ENCODE data around the gene SLC7A4.
"Not testable (repeated sequence)": the region's sequence is repeated elsewhere in the genome, so short reads cannot be mapped to it uniquely, and the experiment has no call there.

SLC7A4 gene

DNA sequence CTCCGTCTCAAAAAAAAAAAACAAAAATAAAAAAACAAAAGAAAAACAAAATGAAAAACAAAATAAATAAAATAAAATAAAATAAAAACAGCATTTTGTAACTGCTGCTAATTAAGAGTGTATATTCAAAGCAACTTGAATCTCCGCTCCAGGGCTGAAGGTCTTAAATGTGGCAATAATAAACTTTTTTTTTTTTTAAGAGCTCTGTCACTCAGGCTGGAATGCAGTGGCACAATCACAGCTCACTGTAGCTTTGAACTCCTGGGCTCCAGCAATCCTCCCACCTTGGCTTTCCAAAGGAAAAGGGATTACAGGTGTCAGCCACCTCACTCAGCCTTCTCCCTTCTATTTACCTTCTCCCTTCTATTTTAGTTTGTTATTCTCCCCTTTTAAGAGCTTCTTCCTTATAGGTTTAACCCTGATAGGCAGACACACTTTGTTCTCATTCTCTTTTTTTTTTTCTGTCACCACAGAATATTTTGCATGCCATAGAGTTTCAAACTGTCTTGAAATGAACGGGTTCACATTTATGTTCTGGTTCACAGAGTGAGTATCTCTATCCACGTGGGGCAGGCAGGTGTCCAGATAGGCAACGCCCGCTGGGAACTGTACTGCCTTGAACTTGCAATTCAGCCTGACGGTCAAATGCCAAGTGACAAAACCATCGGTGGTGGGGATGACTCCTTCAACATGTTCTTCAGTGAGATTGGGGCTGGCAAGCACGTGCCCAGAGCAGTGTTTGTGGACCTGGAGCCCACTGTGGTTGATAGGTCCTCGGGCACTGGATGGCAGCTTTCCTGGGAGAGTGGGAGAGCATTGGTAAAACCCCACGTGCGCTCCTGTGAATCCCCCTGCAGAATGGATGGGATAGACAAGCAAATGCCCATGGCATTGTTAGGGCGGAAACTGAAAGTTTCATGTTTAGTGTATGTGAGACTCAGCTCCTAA, 32.8 kb upstream of the SLC7A4 start:
- TF ChIP-seq, protein P1, sequence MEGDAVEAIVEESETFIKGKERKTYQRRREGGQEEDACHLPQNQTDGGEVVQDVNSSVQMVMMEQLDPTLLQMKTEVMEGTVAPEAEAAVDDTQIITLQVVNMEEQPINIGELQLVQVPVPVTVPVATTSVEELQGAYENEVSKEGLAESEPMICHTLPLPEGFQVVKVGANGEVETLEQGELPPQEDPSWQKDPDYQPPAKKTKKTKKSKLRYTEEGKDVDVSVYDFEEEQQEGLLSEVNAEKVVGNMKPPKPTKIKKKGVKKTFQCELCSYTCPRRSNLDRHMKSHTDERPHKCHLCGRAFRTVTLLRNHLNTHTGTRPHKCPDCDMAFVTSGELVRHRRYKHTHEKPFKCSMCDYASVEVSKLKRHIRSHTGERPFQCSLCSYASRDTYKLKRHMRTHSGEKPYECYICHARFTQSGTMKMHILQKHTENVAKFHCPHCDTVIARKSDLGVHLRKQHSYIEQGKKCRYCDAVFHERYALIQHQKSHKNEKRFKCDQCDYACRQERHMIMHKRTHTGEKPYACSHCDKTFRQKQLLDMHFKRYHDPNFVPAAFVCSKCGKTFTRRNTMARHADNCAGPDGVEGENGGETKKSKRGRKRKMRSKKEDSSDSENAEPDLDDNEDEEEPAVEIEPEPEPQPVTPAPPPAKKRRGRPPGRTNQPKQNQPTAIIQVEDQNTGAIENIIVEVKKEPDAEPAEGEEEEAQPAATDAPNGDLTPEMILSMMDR (IDR thresholded peaks at IDR 0.05; ENCODE audit: extremely low read depth, insufficient read depth, missing control alignments), result no peak
- no peak for DNase-seq (ENCODE audit: low spot score)
- in situ Hi-C loops (cut with MboI; ENCODE audit: low pct_unique_long_range_greater_than_20kb, low sequenced_read_pairs, unreplicated experiment), result no loop called here

DNA sequence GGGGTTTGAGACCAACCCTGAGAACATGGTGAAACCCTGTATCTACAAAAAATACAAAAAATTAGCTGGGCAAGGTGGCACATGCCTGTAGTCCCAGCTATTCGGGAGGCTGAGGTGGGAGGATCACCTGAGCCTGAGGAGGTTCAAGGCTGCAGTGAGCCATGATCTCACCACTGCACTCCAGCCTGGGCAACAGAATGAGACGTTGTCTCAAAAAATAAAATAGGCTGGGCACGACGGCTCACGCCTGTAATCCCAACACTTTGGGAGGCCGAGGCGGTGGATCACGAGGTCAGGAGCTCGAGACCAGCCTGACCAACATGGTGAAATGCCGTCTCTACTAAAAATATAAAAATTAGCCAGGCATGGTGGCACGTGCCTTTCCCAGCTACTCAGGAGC, 32.1 kb upstream of the SLC7A4 start:
- DNase-seq (ENCODE audit: low spot score), result not testable (repeated sequence)

DNA sequence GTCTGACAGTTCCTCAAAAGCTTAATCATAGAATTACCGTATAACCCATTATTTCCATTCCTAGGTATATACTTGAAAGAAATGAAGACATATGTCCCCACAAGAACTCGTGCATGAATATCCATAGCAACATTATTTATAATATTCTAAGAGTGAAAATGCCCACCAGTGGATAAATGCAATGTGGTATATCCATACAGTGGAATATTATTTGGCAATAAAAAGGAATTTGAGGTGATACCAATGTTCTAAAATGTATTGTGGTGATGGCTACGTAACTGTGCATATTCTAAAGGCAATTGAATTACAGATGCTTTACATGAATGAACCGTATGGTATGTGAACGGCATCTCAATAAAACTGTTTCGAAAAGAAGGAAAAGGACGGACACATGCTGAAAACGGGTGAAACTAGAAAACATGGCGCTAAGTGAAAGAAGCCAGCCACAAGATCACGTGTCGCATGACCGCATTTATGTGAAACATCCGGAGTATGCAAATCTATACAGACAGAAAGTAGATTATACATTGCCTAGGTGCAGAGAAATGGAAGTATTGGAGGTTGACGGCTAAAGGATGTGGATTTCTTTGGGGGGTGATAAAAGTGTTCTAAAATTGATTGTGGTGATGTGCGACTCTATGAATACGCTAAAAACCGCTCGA, 29.4 kb upstream of the SLC7A4 start:
- DNase-seq (ENCODE audit: low spot score); in situ Hi-C loops (cut with MboI; ENCODE audit: low pct_unique_long_range_greater_than_20kb, low sequenced_read_pairs, unreplicated experiment): not testable (repeated sequence)

More for the DNA sequence above, 32.1 kb upstream of the SLC7A4 start:
- in situ Hi-C loops (cut with MboI; ENCODE audit: low pct_unique_long_range_greater_than_20kb, low sequenced_read_pairs, unreplicated experiment), result not testable (repeated sequence)

DNA sequence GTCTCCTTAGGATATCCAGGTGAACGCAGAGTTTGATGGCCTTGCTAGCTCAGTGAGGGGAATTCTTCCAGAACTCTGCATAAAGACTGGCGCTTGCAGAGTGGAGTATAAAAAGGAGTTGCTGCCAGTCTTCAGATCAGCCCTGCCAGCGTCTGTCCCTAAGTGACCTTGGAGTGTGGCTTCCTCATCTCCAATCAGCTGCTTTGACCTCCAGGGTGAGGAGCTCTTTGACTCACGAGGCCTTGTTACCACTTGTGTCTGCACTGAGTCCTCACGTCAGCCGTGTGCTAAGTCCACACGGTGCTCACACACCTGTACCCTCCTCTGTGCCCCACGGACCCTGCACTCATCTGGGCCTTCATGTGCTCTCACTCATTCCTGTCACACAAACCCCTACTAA, 28.0 kb upstream of the SLC7A4 start:
- in situ Hi-C loops (cut with MboI; ENCODE audit: low pct_unique_long_range_greater_than_20kb, low sequenced_read_pairs, unreplicated experiment); DNase-seq (ENCODE audit: low spot score): not testable (repeated sequence)

DNA sequence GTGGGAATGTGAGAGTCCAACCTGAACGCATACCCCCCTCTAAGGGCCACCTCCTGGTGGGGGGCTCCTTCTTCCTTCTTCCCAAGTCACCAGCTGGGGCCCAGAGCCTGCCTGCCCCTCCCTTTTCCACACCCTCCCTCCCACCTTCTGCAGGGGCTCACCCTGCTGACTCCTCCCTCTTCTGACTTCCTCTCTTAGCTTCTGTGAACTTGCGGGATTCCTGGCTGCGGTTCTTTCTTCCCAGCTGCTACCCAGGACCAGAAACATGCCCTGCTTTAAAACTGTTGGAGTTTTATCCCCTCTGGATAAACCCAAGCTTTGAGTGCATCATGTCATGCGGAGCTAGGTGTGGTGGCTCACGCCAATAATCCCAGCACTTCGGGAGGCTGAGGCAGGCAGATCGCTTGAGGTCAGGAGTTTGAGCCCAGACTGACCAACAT, 23.5 kb upstream of the SLC7A4 start:
- in situ Hi-C loops (cut with MboI; ENCODE audit: low pct_unique_long_range_greater_than_20kb, low sequenced_read_pairs, unreplicated experiment), result no loop called here
- no peak for DNase-seq (ENCODE audit: low spot score)
- TF ChIP-seq, protein P1 (IDR thresholded peaks at IDR 0.05; ENCODE audit: extremely low read depth, insufficient read depth, missing control alignments), result no peak

DNA sequence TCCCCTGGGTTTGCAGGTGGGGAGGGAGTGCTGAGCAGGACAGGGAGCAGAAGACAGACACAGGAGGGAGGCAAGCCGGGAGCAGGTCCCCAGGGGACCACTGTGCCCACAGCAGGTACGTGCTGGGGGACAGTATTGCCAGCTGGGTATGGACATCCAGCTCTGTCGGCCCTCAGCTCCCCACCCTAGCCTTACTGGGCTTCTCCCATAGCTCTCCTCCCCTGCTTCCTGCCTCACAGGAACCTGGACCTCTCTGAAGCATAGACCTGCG, 23.1 kb upstream of the SLC7A4 start:
- no peak for DNase-seq (ENCODE audit: low spot score)

DNA sequence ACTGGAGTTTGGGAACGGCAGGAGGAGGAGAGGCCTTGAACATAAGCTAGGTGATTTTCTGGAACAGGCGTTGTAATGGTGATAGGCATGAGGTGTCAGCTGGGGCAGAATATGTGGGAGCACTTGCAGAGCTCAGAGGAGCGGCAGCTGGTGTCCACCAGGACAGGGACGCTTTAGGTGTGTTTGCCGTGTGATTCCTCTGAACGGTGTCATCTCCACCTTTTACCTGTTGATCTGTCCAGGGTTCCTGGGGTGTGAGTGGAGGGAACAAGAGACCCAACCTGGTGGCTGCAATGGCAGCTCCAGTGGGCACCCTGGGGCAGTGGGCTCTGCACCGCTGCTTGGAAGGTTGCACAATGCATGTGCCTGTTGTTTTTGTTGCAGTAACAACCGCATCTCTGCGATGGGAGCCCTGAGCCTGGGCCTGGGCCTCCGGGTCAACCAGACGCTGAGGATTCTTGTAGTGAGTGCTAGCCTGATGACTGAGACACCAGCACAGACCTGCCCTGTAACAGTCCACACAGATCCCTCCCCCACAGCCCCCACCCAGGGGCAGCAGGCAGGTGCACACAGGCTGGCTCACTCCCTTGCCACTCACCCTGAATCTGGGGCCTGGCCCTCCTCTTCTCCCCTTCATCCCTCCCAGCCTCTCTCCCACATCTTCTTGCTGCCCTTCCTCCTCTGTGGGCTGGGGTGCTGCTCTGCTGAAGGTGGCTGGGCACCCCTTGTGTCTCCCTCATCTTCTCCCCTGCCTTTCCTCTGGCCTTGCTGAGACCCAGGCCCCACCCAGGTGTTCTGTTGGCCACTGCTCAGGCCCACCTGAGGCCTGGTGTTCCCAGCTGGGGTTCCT, 22.6 kb upstream of the SLC7A4 start:
- no peak for DNase-seq (ENCODE audit: low spot score)
- TF ChIP-seq, protein P1 (IDR thresholded peaks at IDR 0.05; ENCODE audit: extremely low read depth, insufficient read depth, missing control alignments), result no peak
- in situ Hi-C loops (cut with MboI; ENCODE audit: low pct_unique_long_range_greater_than_20kb, low sequenced_read_pairs, unreplicated experiment), result no loop called here

More for the DNA sequence above, 23.1 kb upstream of the SLC7A4 start:
- in situ Hi-C loops (cut with MboI; ENCODE audit: low pct_unique_long_range_greater_than_20kb, low sequenced_read_pairs, unreplicated experiment), result no loop called here
- TF ChIP-seq, protein P1 (IDR thresholded peaks at IDR 0.05; ENCODE audit: extremely low read depth, insufficient read depth, missing control alignments), result no peak

All from GM13977 (cell line).